A673 (cell line): ENCODE measurements around the gene KIF1A. TPM values are rescaled to one million over a fixed set of nuclear protein-coding genes. Genes with fewer than 3 reads are reported as not detected.

Source experiments
- BruUV-seq: library from RNA; stranded (reverse); fragments of 400-500 nt; replicated peaks from 2 replicates; lab custom pipeline; 2021; lab: Mats Ljungman, UMichigan
- CTCF ChIA-PET: fragments of 300-600 bp; sonication (Branson Sonifier 250); formaldehyde crosslinking; loops from one replicate; lab custom pipeline; 2022; ENCODE audit warnings: antibody characterized with exemption; lab: Charles Lee
- POLR2A ChIA-PET: fragments of 300-600 bp; sonication (Branson Sonifier 250); formaldehyde crosslinking; loops from one replicate; lab custom pipeline; 2022; ENCODE audit warnings: antibody characterized with exemption; ENCODE audit not compliant: low non-redundant PET; lab: Charles Lee
- DNase-seq: peaks from one replicate; pipeline ENCODE4 v3.0.0-alpha.2; 2015; ENCODE audit warnings: low spot score
- H3K27ac ChIP-seq: fragments of 200-600 bp; sonication (generic); 2 replicates; pipeline ENCODE4 v1.5.1; 2016; ENCODE audit warnings: mixed run types, low read depth, mild to moderate bottlenecking, mixed read lengths, antibody characterized with exemption, low read length; ENCODE audit not compliant: poor library complexity, severe bottlenecking
- H3K27me3 ChIP-seq: fragments of 200-600 bp; sonication (generic); replicated peaks from 2 replicates; pipeline ENCODE4 v1.6.1; 2017; ENCODE audit warnings: mixed run types, low read depth, mild to moderate bottlenecking, mixed read lengths, antibody characterized with exemption, low read length; ENCODE audit not compliant: insufficient read depth, poor library complexity
- H3K36me3 ChIP-seq: fragments of 200-600 bp; sonication (generic); 2 replicates; pipeline ENCODE4 v1.6.1; 2016; ENCODE audit warnings: mixed run types, mild to moderate bottlenecking, mixed read lengths, antibody characterized with exemption, low read length; ENCODE audit not compliant: insufficient read depth, poor library complexity, severe bottlenecking
- H3K4me1 ChIP-seq: fragments of 200-600 bp; sonication (generic); 2 replicates; pipeline ENCODE4 v1.6.1; 2017; ENCODE audit warnings: mixed run types, mild to moderate bottlenecking, mixed read lengths, antibody characterized with exemption, low read length; ENCODE audit not compliant: insufficient read depth, poor library complexity, severe bottlenecking
- H3K4me3 ChIP-seq: fragments of 200-600 bp; sonication (generic); 2 replicates; pipeline ENCODE4 v1.5.1; 2016; ENCODE audit warnings: low read depth, mixed run types, mild to moderate bottlenecking, mixed read lengths, low read length; ENCODE audit not compliant: poor library complexity, severe bottlenecking
- H3K9me3 ChIP-seq: fragments of 200-600 bp; sonication (generic); 2 replicates; pipeline ENCODE4 v1.6.1; 2016; ENCODE audit warnings: mixed run types, low read depth, mild to moderate bottlenecking, mixed read lengths, antibody characterized with exemption, low read length; ENCODE audit not compliant: poor library complexity, severe bottlenecking
- CTCF ChIP-seq: fragments of 300-800, 200-600 bp; sonication (generic); conservative IDR thresholded peaks from 2 replicates; pipeline ENCODE4 v1.5.1; 2017; ENCODE audit warnings: low read depth, mild to moderate bottlenecking, antibody characterized with exemption, low read length, moderate library complexity, mixed read lengths
- EZH2 ChIP-seq: fragments of 200-600 bp; sonication (generic); IDR thresholded peaks from 2 replicates; pipeline ENCODE4 v1.6.1; 2017; ENCODE audit warnings: borderline replicate concordance, low read depth, mild to moderate bottlenecking, mixed read lengths, antibody characterized with exemption, low read length; ENCODE audit not compliant: poor library complexity, severe bottlenecking
- intact Hi-C: fragments of 100-400 bp; cut with micrococcal nuclease; formaldehyde crosslinking; loops from one replicate; pipeline ENCODE4 v1.10.0; 2022; ENCODE audit not compliant: unreplicated experiment
- total RNA-seq: library from RNA; stranded (reverse); gene quantifications from 2 replicates; pipeline ENCODE4 v1.2.3, GENCODE V29; 2021

The KIF1A gene
- total RNA-seq, 1 experiment from 2014 or later, result 330 TPM

- BruUV-seq, result no TSS peak
- Histone ChIP-seq H3K27ac (no peak overlapping the region), H3K27me3 (no peaks in the 10 kb centered on the region), H3K4me3 (no peak overlapping the region), H3K4me1 (no peaks in the 10 kb centered on the region), H3K9me3 (no peaks in the 10 kb centered on the region), H3K36me3 (no peaks in the 10 kb centered on the region)
- ChIA-PET POLR2A (no interaction called here), CTCF (no interaction called here)
- no peak for DNase-seq
- TF ChIP-seq EZH2 (no peak), CTCF (no peak)
- intact Hi-C loops, result loop anchor here (5.0 kb wide), 1 partner anchor 807 kb away; no protein-coding TSS in a partner anchor
Observed at GRCh38 chr2:240850026-240850425, 30.0 kb upstream of the KIF1A start.

- CTCF ChIA-PET, result no interaction called here
- Histone ChIP-seq H3K36me3 (no peaks in the 10 kb centered on the region), H3K27ac (no peak overlapping the region), H3K4me3 (no peak overlapping the region), H3K27me3 (peaks cover 2% of the 10 kb centered on the region), H3K4me1 (no peaks in the 10 kb centered on the region), H3K9me3 (no peaks in the 10 kb centered on the region)
- intact Hi-C loops, result loop anchor here (10.0 kb wide), 1 partner anchor 1026 kb away; no protein-coding TSS in a partner anchor
- POLR2A ChIA-PET, result no interaction called here
- TF ChIP-seq CTCF (no peak), EZH2 (no peak)
- BruUV-seq, result no TSS peak
- DNase-seq, result no peak
Observed at GRCh38 chr2:240848900-240849680, 29.1 kb upstream of the KIF1A start.

GRCh38 chr2:240847817-240848216, 27.8 kb upstream of the KIF1A start:
- Histone ChIP-seq H3K4me3 (no peak overlapping the region), H3K4me1 (no peaks in the 10 kb centered on the region), H3K36me3 (no peaks in the 10 kb centered on the region), H3K27me3 (peaks cover 4% of the 10 kb centered on the region), H3K9me3 (no peaks in the 10 kb centered on the region), H3K27ac (no peak overlapping the region)
- intact Hi-C loops, result loop anchor here (10.0 kb wide), 1 partner anchor 1027 kb away; no protein-coding TSS in a partner anchor
- ChIA-PET POLR2A (no interaction called here), CTCF (no interaction called here)
- DNase-seq, result no peak
- no TSS peak for BruUV-seq
- TF ChIP-seq EZH2 (no peak), CTCF (no peak)
